Keratinocyte (primary cell): Measurements from ENCODE around the gene CYP19A1. TPM values are rescaled to one million over a fixed set of nuclear protein-coding genes. Genes with fewer than 3 reads are reported as not detected.

Source experiments
- DNase-seq: peaks from one replicate; pipeline ENCODE4 v3.0.0-alpha.2; 2011; ENCODE audit warnings: low read depth, missing footprints, low spot score
- FAIRE-seq: peaks from 2 replicates; lab custom pipeline; 2011; peaks lifted over from hg19 to GRCh38; lab: Jason Lieb, UNC
- H2AFZ ChIP-seq: 2 replicates; pipeline ENCODE4 v1.6.0; 2012; ENCODE audit warnings: low read length, control low read depth, inconsistent platforms; ENCODE audit not compliant: control insufficient read depth
- H3K27ac ChIP-seq: 2 replicates; pipeline ENCODE4 v1.5.1; 2011; ENCODE audit warnings: low read length; ENCODE audit not compliant: control insufficient read depth, insufficient read depth
- H3K27me3 ChIP-seq: 3 replicates; pipeline ENCODE4 v1.6.0; 2011; ENCODE audit warnings: low read length; ENCODE audit not compliant: control insufficient read depth, insufficient read depth; ENCODE audit errors: extremely low read depth
- H3K36me3 ChIP-seq, 2 experiments: 2 replicates in 1 of 2; 3 replicates in 1 of 2; pipeline ENCODE4 v1.5.1; 2011; ENCODE audit warnings: low read length in 2 of 2, mild to moderate bottlenecking in 1 of 2; ENCODE audit not compliant: control insufficient read depth in 2 of 2, insufficient read depth in 2 of 2; ENCODE audit errors: extremely low read depth in 1 of 2
- H3K4me1 ChIP-seq: 3 replicates; pipeline ENCODE4 v1.5.1; 2011; ENCODE audit warnings: low read length; ENCODE audit not compliant: control insufficient read depth, insufficient read depth; ENCODE audit errors: extremely low read depth
- H3K4me2 ChIP-seq: 3 replicates; pipeline ENCODE4 v1.6.0; 2011; ENCODE audit warnings: low read depth, low read length; ENCODE audit not compliant: control insufficient read depth, insufficient read depth; ENCODE audit errors: extremely low read depth
- H3K4me3 ChIP-seq, 3 experiments: fragments of 200-600 bp in 1 of 3; sonication (generic) in 1 of 3; 2 replicates in 2 of 3; 3 replicates in 1 of 3; pipeline ENCODE4 v1.5.1; 2011 to 2016; ENCODE audit warnings: low read length in 3 of 3, mild to moderate bottlenecking in 3 of 3, control low read depth in 2 of 3, inconsistent platforms in 1 of 3, low read depth in 1 of 3, mixed read lengths in 1 of 3, mixed run types in 1 of 3, moderate library complexity in 1 of 3; ENCODE audit not compliant: control insufficient read depth in 2 of 3, insufficient read depth in 2 of 3; ENCODE audit errors: extremely low read depth in 1 of 3
- H3K79me2 ChIP-seq: 2 replicates; pipeline ENCODE4 v1.6.0; 2012; ENCODE audit warnings: low read length; ENCODE audit not compliant: control insufficient read depth, insufficient read depth
- H3K9ac ChIP-seq: 3 replicates; pipeline ENCODE4 v1.6.0; 2011; ENCODE audit warnings: low read length; ENCODE audit not compliant: control insufficient read depth, insufficient read depth; ENCODE audit errors: extremely low read depth
- H3K9me1 ChIP-seq: 3 replicates; pipeline ENCODE4 v1.6.0; 2011; ENCODE audit warnings: low read length; ENCODE audit not compliant: control insufficient read depth, insufficient read depth; ENCODE audit errors: extremely low read depth
- H3K9me3 ChIP-seq: 2 replicates; pipeline ENCODE4 v1.5.1; 2012; ENCODE audit warnings: low read depth, low read length; ENCODE audit not compliant: control insufficient read depth
- H4K20me1 ChIP-seq: 3 replicates; pipeline ENCODE4 v1.6.0; 2011; ENCODE audit warnings: low read length; ENCODE audit not compliant: control insufficient read depth, insufficient read depth; ENCODE audit errors: extremely low read depth
- CTCF ChIP-seq, 3 experiments: IDR thresholded peaks in 1 of 3; conservative IDR thresholded peaks in 1 of 3; optimal IDR thresholded peaks in 1 of 3; 2 replicates in 2 of 3; 3 replicates in 1 of 3; pipeline versions ENCODE3 to v1.5.1; 2011; ENCODE audit warnings: low read length in 3 of 3, mild to moderate bottlenecking in 3 of 3, moderate library complexity in 2 of 3, control low read depth in 1 of 3, inconsistent platforms in 1 of 3; ENCODE audit not compliant: insufficient read depth in 2 of 3; ENCODE audit errors: extremely low read depth in 1 of 3
- EZH2 ChIP-seq: IDR thresholded peaks from one replicate; pipeline ENCODE4 v1.6.1; 2012; ENCODE audit warnings: inconsistent platforms, mild to moderate bottlenecking, low read length, moderate library complexity
- dilution Hi-C: fragments of 300-500 bp; cut with MboI; formaldehyde crosslinking; loops from one replicate; pipeline ENCODE4 v1.7.0; 2020; ENCODE audit warnings: low sequenced_read_pairs; ENCODE audit not compliant: extremely low pct_ligation_motif_present
- polyA plus RNA-seq, 5 experiments: library from polyadenylated mRNA; depleted of rRNA in 3 of 5; stranded (reverse) in 3 of 5; stranded (forward) in 1 of 5; unstranded in 1 of 5; fragments of >200 nt; gene quantifications; 1 replicate in 1 of 5; 2 replicates in 3 of 5; 3 replicates in 1 of 5; pipeline versions ENCODE4 v1.2.1 to v1.2.3, GENCODE V29; 2011 to 2012; ENCODE audit warnings: missing spikeins in 2 of 5, low read depth in 1 of 5, low replicate concordance in 1 of 5

CYP19A1 gene
- polyA plus RNA-seq, 1 donor (not counting 4 experiments of a cell fraction or from before 2014, with no cell fraction given): not detected

DNA sequence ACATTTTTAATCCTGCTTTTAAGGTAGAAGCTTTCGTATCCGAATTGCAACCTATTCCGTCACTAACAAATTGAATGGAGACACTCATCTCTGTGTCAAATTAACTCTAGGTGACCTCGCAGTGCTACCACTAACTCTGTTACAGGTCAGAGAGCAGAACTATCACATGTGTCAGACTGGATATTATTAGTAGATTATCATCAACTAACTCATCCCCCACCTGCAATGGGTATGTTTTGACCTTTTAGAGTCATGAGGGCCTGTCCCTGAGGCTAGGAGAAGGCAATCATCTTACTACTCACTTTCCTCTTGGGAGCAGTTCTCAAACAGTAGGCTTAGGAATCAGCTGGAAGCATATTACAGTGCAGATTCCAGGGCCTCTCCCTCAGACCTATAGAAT is 5.1 kb upstream of the CYP19A1 start:
- no peak for FAIRE-seq
- no peak for DNase-seq
- dilution Hi-C loops: no loop called here
- Histone ChIP-seq H3K4me1 (no peaks in the 10 kb centered on the region), H4K20me1 (no peaks in the 10 kb centered on the region), H3K79me2 (no peaks in the 10 kb centered on the region), H3K9me1 (no peaks in the 10 kb centered on the region), H3K27me3 (peaks cover 34% of the 10 kb centered on the region), H3K4me2 (no peak overlapping the region), H3K27ac (no peak overlapping the region), H3K36me3 (no peaks in the 10 kb centered on the region), H2AFZ (no peak overlapping the region), H3K9ac (no peak overlapping the region), H3K4me3 (no peak overlapping the region), H3K9me3 (no peaks in the 10 kb centered on the region)
- no peak for TF ChIP-seq CTCF (optimal IDR thresholded peaks at IDR 0.05 in 1 of 3, IDR thresholded peaks at IDR 0.05 in 1 of 3, conservative IDR thresholded peaks at IDR 0.05 in 1 of 3; ENCODE audit: extremely low read depth in 1 of 3, insufficient read depth in 2 of 3, low read length in 3 of 3)
- TF ChIP-seq EZH2: no peak

DNA sequence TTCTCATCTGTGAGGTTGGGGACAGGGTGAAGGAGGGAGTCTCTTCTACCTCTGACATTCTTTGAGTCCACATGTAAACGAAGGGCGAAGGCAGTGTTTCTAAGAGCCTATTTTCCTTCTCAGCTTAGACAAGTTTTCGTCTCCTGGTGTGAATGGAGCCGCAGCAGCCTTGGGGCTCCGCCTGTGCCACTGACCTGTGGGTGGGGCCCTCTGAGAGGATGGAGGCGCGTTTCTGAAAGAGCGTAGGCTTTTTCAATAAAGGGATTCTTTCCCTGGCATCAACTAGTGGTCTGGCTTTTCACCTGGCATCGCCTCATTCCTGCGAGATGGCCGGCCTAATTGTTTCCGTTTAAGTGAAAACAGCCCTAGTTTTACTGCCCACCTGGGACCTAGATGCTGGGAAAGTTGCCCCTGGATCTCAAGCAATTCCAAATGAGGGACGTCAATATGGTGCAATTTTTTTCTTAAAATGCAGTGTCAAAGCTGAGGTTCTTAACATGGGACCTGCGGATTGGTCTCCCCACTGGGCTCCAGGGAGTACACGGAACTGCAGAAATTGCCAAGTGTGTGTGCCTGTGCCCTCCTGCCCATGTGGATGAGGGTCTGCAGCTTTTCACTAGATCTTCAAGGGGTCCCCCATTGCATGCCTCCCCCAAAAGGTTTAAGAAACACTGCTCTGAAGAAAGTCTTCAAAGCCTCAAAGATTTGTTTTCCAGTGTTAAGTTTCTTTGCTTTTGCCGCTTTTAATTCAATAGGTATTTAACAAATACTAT is 4.0 kb upstream of the CYP19A1 start:
- Histone ChIP-seq H3K9ac (no peak overlapping the region), H2AFZ (no peak overlapping the region), H3K27ac (no peak overlapping the region), H3K9me3 (no peaks in the 10 kb centered on the region), H3K36me3 (no peaks in the 10 kb centered on the region), H3K27me3 (peaks cover 34% of the 10 kb centered on the region), H3K79me2 (no peaks in the 10 kb centered on the region), H3K9me1 (no peaks in the 10 kb centered on the region), H3K4me1 (no peaks in the 10 kb centered on the region), H3K4me3 (no peak overlapping the region), H4K20me1 (no peaks in the 10 kb centered on the region), H3K4me2 (peak overlapping the region; percentile 19)
- FAIRE-seq (no peak), DNase-seq (no peak)
- dilution Hi-C loops: no loop called here
- TF ChIP-seq CTCF (optimal IDR thresholded peaks at IDR 0.05 in 1 of 3, IDR thresholded peaks at IDR 0.05 in 1 of 3, conservative IDR thresholded peaks at IDR 0.05 in 1 of 3; ENCODE audit: extremely low read depth in 1 of 3, insufficient read depth in 2 of 3, low read length in 3 of 3): no peak
